ENCODE data around the gene SCNN1A. TPM values are rescaled to one million over a fixed set of nuclear protein-coding genes. Genes with fewer than 3 reads are reported as not detected.

SCNN1A gene
- total and polyA plus RNA-seq, 12 donors, result 0.11 to 38.0 (median 12.3) TPM

- intact Hi-C loops (cut with DNase I), result loop anchor here (5.0 to 10.0 kb wide), 2 partner anchors 44 to 197 kb away; partner anchors contain the start of genes GAPDH (in 1 of the 2) and LTBR (in 1 of the 2)
- DNase-seq, result peak in 4 of 7 donors; percentile 55 to 71 (median 62)
- peaks cover 57 to 73% of the 10 kb centered on the region in 2 donors for H3K4me1 ChIP-seq (replicated peaks in 1 of 2)
- no peak for TF ChIP-seq CTCF (IDR thresholded peaks at IDR 0.05)
- peak in 1 of 2 donors; percentile 17 for TF ChIP-seq POLR2A (IDR thresholded peaks at IDR 0.05)
- H3K9me3 ChIP-seq (replicated peaks in 1 of 3), result no peaks in the 10 kb centered on the region
- H3K36me3 ChIP-seq (replicated peaks in 1 of 2), result peaks cover 0 to 18% of the 10 kb centered on the region in 2 donors
- H3K4me3 ChIP-seq, result peak overlapping the region in 1 of 4 donors; percentile 93
- H3K27me3 ChIP-seq, result no peaks in the 10 kb centered on the region
- WGBS, 4 donors, result 31 to 34% (median 32%) methylated on average over 12 of the region's 12 CpGs
- peak overlapping the region; percentile 90 to 98 (median 97) for H3K27ac ChIP-seq
Measured at GRCh38 chr12:6337958-6338433, 37.4 kb downstream of the SCNN1A start.

DNA sequence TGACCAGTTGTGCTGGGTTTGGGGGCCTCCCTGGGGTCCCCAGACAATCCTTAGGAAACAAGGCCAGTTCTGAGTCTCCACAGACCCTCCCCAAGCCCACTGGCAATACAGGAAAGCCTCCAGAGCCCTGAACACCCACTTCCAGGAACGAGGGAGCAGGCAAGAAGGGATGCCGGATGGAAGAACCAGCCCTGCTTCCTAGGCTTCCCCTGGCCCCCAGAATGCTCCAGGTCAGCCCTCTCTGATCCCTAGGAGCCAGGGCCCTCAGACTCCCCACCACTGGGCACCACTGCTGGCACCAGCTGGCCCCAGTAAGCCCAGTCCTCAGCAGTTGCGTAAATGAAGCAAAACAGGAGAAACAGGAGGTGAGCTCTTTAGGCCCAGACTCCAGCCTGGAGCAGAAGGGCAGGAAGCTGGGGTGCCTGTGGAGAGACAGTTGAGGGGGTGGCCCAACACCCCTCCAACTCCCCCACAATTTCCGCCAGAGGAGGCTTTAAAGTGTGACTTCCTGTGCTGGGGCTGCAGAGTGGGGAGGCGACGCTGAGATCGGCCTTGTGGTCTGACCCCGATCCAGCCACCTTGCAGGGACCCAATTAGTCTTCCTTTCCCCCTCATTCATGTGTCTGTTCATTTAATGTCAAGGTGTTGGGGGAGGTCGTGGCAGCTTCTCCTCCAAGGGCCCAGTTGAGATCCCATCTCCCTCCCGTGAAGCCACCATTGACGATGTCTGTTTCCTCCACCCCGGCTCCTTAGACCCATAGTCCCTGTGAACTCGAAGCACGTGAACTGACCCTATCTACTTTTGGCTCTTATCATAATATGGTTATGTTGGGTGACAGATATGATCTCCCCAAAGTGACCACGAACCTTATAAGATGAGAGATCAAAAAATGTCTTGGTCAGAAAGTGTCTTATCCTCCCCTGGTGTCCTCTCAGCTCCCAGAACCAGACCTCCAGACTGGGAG lies 38.2 kb downstream of the SCNN1A start:
- 13 to 25% (median 19%) methylated on average over 13 to 15 of the region's 15 CpGs for WGBS, 4 donors
- peak overlapping the region in 3 of 4 donors; percentile 1 to 93 (median 14) for H3K4me3 ChIP-seq
- no peaks in the 10 kb centered on the region for H3K9me3 ChIP-seq (replicated peaks in 1 of 3)
- TF ChIP-seq CTCF (IDR thresholded peaks at IDR 0.05) (no peak), POLR2A (IDR thresholded peaks at IDR 0.05) (peak in 1 of 2 donors; percentile 10)
- no peaks in the 10 kb centered on the region for H3K27me3 ChIP-seq
- intact Hi-C loops (cut with DNase I), result loop anchor here (5.0 to 10.0 kb wide), 2 partner anchors 45 to 198 kb away; partner anchors contain the start of genes GAPDH (in 1 of the 2) and LTBR (in 1 of the 2)
- peaks cover 52 to 66% of the 10 kb centered on the region in 2 donors for H3K4me1 ChIP-seq (replicated peaks in 1 of 2)
- peak in 1 of 7 donors; percentile 46 for DNase-seq
- H3K36me3 ChIP-seq (replicated peaks in 1 of 2), result peaks cover 0 to 27% of the 10 kb centered on the region in 2 donors
- H3K27ac ChIP-seq, result peak overlapping the region; percentile 90 to 98 (median 97)

DNA sequence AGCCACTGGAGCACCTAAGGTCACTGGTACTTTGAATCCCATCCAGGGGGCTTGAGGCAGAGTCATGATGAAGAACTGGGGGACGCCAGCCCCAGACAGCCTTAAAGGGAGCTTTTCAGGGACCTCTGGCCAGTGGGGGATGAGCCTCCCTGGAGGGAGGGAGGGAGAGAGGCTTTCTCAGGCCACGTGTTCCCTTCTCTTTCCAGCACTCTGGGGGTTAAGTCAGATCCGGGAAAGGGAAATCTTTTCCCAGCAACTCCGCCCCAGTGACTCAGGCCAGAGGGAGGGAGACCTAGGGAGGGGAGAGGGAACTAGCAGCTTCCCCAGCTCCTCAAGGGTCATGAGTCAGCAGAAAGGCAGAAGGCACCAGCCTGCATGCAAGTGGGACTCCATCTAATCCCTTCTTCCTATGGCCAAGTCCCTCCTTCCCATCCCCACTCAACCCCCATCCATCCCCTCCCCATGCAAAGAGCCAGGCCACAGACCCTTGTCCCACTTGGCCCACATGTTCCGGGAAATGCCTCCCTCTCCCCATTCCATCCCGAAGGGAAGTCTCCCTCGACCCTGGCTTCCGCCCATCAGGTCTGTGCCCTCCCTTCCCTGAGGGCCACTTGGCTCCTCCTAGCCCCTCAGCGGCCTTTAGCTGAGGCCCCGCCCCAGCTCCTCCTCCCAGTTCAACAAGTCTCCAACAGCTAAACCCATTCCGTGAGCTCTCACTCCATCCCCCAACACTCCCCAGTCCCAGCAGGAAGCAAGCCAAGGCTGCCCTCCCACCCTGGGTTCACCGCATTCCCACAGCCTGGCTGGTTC lies 39.1 kb downstream of the SCNN1A start:
- Histone ChIP-seq H3K36me3 (replicated peaks in 1 of 2) (peaks cover 0 to 35% of the 10 kb centered on the region in 2 donors), H3K4me3 (peak overlapping the region in 3 of 4 donors; percentile 1 to 93 (median 16)), H3K4me1 (replicated peaks in 1 of 2) (peaks cover 50 to 73% of the 10 kb centered on the region in 2 donors), H3K9me3 (replicated peaks in 1 of 3) (no peaks in the 10 kb centered on the region), H3K27me3 (no peaks in the 10 kb centered on the region), H3K27ac (peak overlapping the region; percentile 90 to 98 (median 97))
- peak; percentile 90 to 99 (median 97) for DNase-seq
- intact Hi-C loops (cut with DNase I), result loop anchor here (5.0 to 10.0 kb wide), 2 partner anchors 46 to 199 kb away; partner anchors contain the start of genes GAPDH (in 1 of the 2) and LTBR (in 1 of the 2)
- 0 to 4% (median 1%) methylated on average over 10 to 12 of the region's 12 CpGs for WGBS, 4 donors
- peak; percentile 52 to 77 for TF ChIP-seq POLR2A (IDR thresholded peaks at IDR 0.05)
- TF ChIP-seq CTCF (IDR thresholded peaks at IDR 0.05), result no peak

Measured in adrenal gland (tissue), 12 donors.